Calu3 (cell line): ENCODE measurements around the gene ZNF432. TPM values are rescaled to one million over a fixed set of nuclear protein-coding genes. Genes with fewer than 3 reads are reported as not detected.

Source experiments
- BruUV-seq: library from RNA; stranded (reverse); fragments of 400-500 nt; replicated peaks from 2 replicates; lab custom pipeline; 2021; lab: Mats Ljungman, UMichigan
- CTCF ChIA-PET: fragments of 300-600 bp; sonication (Branson Sonifier 250); formaldehyde crosslinking; loops from one replicate; lab custom pipeline; 2022; ENCODE audit warnings: antibody characterized with exemption; lab: Charles Lee
- DNase-seq: peaks from one replicate; pipeline ENCODE4 v3.0.0; 2022
- H3K27ac Mint-ChIP-seq: one replicate; pipeline ENCODE4 v1.8.0; 2022; ENCODE audit warnings: mixed read lengths; ENCODE audit not compliant: unreplicated experiment
- H3K27me3 Mint-ChIP-seq: one replicate; pipeline ENCODE4 v1.8.0; 2022; ENCODE audit warnings: mixed read lengths; ENCODE audit not compliant: unreplicated experiment
- H3K36me3 Mint-ChIP-seq: one replicate; pipeline ENCODE4 v1.8.0; 2022; ENCODE audit warnings: mild to moderate bottlenecking, moderate library complexity, mixed read lengths; ENCODE audit not compliant: insufficient read depth, unreplicated experiment
- H3K4me1 Mint-ChIP-seq: one replicate; pipeline ENCODE4 v1.8.0; 2022; ENCODE audit warnings: mild to moderate bottlenecking, low read depth, mixed read lengths; ENCODE audit not compliant: unreplicated experiment
- H3K4me3 Mint-ChIP-seq: one replicate; pipeline ENCODE4 v1.8.0; 2022; ENCODE audit warnings: mild to moderate bottlenecking, low read depth, moderate library complexity, mixed read lengths; ENCODE audit not compliant: unreplicated experiment
- H3K9me3 Mint-ChIP-seq: one replicate; pipeline ENCODE4 v1.8.0; 2022; ENCODE audit warnings: low read depth, mixed read lengths; ENCODE audit not compliant: unreplicated experiment
- CTCF ChIP-seq: fragments of 200-600 bp; IDR thresholded peaks from one replicate; pipeline ENCODE4 v1.8.0; 2022; ENCODE audit warnings: antibody characterized with exemption; ENCODE audit not compliant: unreplicated experiment
- intact Hi-C: fragments of 100-400 bp; cut with micrococcal nuclease; formaldehyde crosslinking; loops from one replicate; pipeline ENCODE4 v1.10.0; 2022; ENCODE audit not compliant: unreplicated experiment
- total RNA-seq: library from RNA; stranded (reverse); gene quantifications from 2 replicates; pipeline ENCODE4 v1.2.3, GENCODE V29; 2022

Gene ZNF432
- total RNA-seq, 1 experiment from 2014 or later: 16.0 TPM

DNA sequence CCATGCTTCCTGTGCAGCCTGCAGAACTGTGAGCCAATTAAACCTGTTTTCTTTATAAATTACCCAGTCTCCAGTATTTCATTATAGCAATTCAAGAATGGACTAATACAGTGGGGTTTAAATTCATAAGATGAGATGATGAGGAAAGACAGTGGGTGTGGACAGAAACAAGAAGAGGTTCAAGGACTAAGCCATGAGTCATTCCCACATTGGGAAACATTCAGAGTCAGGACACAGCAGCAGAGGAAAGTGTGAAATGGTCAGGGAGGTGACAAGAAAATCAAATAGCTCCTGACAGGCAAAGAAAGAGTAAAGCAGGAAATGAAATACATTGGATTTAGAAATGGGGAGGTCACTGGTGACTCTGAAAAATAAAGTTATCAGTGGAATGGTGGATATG lies 37.8 kb upstream of the ZNF432 start:
- intact Hi-C loops: no loop called here
- H3K9me3 Mint-ChIP-seq: peaks cover 23% of the 10 kb centered on the region
- CTCF ChIA-PET: no interaction called here
- no peak for TF ChIP-seq CTCF
- no peaks in the 10 kb centered on the region for H3K27me3 Mint-ChIP-seq
- peaks cover 74% of the 10 kb centered on the region for H3K36me3 Mint-ChIP-seq
- BruUV-seq: no TSS peak
- no peaks in the 10 kb centered on the region for H3K4me1 Mint-ChIP-seq
- no peak overlapping the region for H3K4me3 Mint-ChIP-seq
- DNase-seq: no peak
- H3K27ac Mint-ChIP-seq: no peak overlapping the region

- peaks cover 65% of the 10 kb centered on the region for H3K36me3 Mint-ChIP-seq
- no peak for DNase-seq
- H3K4me3 Mint-ChIP-seq: no peak overlapping the region
- H3K4me1 Mint-ChIP-seq: no peaks in the 10 kb centered on the region
- H3K27ac Mint-ChIP-seq: no peak overlapping the region
- BruUV-seq: no TSS peak
- CTCF ChIA-PET: no interaction called here
- H3K9me3 Mint-ChIP-seq: peaks cover 34% of the 10 kb centered on the region
- intact Hi-C loops: no loop called here
- TF ChIP-seq CTCF: no peak
- H3K27me3 Mint-ChIP-seq: no peaks in the 10 kb centered on the region
Observed at GRCh38 chr19:52070496-52070895, 21.9 kb upstream of the ZNF432 start.

DNA sequence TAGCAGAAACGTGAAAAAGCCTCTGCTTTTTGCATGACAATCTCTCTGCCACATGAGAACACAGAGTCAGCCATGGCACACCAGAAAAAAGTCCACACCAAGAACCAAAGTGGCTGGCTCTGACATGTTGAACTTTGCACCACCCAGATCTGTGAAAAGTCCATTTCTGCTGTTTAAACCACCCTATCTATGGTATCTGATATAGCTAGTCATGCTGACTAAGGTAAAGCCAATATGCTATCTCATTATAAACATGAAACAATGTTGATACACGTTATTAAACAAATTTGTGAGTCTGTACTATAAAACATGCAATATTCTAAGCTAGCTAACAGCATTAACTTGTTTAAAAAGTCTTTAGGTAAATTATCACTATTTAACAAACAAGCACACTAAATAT lies 21.0 kb upstream of the ZNF432 start:
- no peak for TF ChIP-seq CTCF
- no peak overlapping the region for H3K27ac Mint-ChIP-seq
- no TSS peak for BruUV-seq
- H3K9me3 Mint-ChIP-seq: peaks cover 31% of the 10 kb centered on the region
- H3K4me1 Mint-ChIP-seq: no peaks in the 10 kb centered on the region
- H3K36me3 Mint-ChIP-seq: peaks cover 63% of the 10 kb centered on the region
- DNase-seq: no peak
- H3K27me3 Mint-ChIP-seq: no peaks in the 10 kb centered on the region
- CTCF ChIA-PET: interaction anchor here (0.6 kb wide), 1 partner anchor 10 kb away, joined by 7 read pairs; no protein-coding TSS in a partner anchor
- intact Hi-C loops: no loop called here
- H3K4me3 Mint-ChIP-seq: no peak overlapping the region

DNA sequence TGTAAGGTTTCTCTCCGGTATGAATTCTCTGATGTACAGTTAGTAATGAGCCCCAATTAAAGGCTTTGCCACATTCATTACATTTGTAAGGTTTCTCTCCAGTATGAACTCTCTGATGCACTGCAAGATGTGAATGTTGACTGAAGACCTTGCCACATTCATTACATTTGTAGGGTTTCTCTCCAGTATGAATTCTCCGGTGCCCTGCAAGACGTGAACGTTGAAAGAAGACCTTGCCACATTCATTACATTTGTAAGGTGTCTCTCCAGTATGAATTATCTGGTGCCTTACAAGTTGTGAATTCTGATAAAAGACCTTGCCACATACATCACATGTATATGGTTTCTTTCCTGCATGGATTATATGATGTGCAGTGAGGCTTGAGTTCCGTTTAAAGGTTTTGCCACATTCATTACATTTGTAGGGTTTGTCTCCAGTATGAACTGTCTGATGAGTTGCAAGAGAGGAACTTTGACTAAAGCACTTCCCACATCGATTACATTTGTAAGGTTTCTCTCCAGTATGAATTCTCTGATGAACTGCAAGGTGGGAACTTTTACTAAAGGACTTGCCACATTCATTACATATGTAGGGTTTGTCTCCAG lies 17.7 kb upstream of the ZNF432 start:
- DNase-seq: no peak
- no peaks in the 10 kb centered on the region for H3K4me1 Mint-ChIP-seq
- intact Hi-C loops: no loop called here
- no peaks in the 10 kb centered on the region for H3K27me3 Mint-ChIP-seq
- CTCF ChIA-PET: no interaction called here
- H3K27ac Mint-ChIP-seq: no peak overlapping the region
- no peak overlapping the region for H3K4me3 Mint-ChIP-seq
- H3K9me3 Mint-ChIP-seq: peaks cover 28% of the 10 kb centered on the region
- no peak for TF ChIP-seq CTCF
- no TSS peak for BruUV-seq
- H3K36me3 Mint-ChIP-seq: peaks cover 57% of the 10 kb centered on the region
